ENCODE results near the gene TGIF1.
"Not testable (repeated sequence)": the region's sequence is repeated elsewhere in the genome, so short reads cannot be mapped to it uniquely, and the experiment has no call there.

TGIF1 gene

DNA sequence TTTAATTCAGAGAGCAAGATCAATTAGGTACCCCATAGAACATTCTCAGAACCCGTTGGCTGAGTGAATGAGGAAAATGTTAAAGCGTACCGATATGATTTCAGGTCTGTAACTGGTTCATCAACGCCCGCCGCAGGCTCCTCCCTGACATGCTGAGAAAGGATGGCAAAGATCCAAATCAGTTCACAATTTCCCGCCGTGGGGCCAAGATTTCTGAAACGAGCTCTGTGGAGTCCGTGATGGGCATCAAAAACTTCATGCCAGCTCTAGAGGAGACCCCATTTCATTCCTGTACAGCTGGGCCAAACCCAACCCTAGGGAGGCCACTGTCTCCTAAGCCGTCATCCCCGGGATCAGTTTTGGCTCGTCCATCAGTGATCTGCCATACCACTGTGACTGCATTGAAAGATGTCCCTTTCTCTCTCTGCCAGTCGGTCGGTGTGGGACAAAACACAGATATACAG lies 7.3 kb downstream of the TGIF1 start:
- DNase-seq, result no peak

DNA sequence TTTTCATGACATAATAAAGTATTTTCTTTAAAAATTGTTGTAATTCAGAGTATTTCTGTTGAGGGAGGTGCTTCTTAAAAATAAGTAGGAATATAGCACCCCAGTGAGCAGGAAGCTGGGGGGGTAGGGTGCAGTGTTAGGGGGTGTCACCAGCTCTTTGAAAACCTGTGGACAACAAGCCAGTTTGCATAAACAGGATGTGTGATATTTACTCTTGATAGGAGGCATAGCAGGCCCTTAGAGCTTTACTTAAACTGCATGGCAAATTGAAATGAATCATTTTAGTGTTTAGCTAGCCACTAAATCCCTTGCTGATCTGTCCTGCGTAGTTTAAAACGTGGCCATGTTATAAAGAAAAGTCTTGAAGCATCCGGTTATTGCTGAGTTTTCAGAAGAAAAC lies 8.4 kb downstream of the TGIF1 start:
- no peak for DNase-seq

DNA sequence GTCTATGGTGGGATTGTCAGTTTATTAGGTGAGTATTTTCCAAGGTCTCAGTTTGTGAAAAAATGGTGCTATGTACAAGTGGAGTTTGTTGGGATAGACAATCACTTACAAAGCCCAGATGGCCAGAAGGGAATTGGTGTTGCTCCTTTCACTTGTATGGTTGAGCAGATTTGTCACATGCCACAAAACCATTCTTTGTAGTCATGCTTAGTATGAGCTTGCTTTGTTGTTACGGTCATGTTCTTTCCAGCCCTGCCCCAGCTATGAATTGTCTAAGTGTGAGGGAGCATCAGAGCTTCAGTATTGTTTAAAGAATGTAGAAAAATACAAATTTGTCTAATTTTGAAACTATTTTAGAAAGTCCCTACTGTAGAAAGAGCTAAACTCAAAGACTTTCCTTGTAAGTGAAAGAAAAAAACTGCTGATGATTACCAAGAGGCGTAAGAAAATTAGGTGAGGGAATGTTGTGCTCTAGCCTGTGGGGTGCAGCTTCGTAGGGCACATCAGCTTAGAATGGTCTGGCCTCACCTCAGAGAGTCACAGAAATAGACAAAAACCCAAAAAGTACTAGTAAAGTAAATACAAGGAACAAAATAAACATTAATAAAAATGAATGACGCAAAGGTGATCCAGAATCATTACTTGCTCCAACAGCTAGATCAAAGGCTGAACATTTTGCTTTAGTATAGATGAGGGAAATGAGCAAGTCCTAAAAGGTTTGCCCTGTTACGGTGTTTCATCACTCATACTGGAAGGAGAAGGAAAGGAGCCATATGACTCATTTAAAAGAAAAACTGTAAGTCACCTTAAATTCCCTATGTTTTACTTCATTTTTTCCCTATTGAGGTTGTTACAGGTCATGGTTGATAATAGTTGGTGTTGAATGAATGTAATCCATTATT lies 9.2 kb downstream of the TGIF1 start:
- no peak for DNase-seq

DNA sequence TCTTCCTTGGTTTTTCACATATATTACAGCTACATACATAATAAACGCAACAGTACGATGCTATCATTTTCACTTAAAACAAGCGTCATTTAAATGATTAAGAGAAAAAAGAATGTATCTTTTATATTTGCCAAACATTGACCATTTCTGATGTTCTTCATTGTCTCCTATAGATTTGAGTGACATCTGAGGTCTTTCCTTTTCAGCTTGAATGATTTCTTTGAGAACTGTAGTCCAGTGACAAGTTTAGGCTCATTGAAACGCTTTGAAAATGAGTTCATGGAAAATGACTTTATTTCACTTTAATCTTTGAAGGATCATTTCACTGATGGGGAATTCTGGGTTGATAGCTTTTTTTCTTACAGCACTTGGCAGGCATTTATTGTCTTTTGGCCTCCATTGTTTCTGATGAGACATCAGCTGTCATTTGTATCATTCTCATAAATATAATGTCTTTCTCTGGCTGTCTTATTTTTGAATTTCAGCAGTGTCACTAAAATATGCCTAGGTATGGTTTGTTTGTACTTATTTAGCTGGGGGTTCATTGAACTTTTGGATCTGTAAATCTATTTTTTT lies 10.9 kb downstream of the TGIF1 start:
- no peak for DNase-seq

DNA sequence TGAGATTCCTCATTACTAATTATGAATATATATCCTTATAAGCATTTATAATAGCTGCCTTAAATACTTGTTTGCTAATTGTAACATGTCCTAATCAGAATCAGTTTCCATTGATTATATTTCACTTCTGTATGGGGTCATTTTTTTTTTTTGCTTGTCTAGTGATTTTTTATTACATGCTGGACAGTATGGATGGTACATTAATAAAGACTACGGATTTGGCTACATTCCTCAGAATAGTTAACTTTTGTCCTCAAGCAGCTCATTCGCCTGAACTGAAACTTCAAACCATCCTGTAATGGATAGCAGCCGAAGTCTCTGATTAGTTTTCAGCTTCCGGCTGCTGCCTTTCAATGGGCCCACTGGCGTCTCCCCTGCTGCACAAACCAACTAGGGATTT lies 11.7 kb downstream of the TGIF1 start:
- DNase-seq, result no peak

DNA sequence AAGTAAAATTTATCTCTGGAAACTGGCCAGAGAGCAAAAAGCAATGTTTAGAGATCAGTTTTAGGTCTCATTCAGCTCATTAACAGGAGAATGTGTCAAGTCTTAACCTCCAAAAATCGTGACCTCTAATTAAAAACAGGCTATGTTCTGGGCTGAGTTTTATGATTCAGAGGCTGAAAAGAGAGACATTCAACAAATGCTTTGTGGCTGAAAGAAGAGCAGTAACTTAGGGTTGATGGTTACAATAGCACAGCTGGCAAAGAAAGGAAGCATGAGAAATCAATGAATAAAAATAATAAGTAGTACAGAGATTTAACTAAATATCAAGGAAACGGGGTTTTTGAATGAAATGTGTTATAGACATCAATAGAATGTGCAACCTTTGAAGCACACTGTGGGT lies 13.1 kb downstream of the TGIF1 start:
- no peak for DNase-seq

DNA sequence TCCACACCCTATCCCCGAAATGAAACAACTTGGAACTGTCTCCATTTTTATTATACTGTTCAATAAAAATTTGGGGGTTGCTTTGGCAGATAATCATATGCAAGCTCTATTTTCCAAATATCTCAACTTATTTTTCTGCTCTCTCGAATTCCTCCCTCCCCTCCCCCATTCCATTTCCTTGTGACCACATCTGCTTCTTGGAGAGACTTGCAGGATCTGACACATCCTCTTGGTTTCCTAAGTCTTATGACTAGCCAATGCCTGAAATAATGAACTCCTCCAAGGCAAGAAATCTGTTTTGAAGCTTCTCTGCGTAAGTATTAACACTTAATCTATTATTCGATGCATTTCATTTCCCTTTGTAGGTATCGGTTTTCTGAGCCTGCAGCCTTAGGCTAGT lies 16.1 kb downstream of the TGIF1 start:
- DNase-seq, result no peak

DNA sequence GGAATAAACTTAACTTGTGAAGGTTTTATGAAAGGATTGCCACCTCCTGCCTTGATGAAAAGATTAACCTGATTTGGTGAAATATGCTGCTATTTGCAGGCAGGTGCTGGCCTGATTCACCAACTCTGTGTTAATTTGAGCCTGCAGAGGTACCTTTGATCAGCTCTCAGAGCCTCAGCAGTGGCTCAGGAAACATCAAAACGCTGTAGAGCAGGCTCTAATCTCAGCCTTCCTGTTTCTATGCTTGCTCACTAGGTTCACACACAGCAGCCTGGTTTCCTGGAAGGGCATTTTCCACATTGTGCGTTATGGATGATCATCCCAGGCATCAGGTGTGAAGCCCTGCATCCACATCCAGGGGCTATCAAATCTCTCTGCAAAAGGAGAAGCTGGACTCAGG lies 16.9 kb downstream of the TGIF1 start:
- DNase-seq, result no peak

DNA sequence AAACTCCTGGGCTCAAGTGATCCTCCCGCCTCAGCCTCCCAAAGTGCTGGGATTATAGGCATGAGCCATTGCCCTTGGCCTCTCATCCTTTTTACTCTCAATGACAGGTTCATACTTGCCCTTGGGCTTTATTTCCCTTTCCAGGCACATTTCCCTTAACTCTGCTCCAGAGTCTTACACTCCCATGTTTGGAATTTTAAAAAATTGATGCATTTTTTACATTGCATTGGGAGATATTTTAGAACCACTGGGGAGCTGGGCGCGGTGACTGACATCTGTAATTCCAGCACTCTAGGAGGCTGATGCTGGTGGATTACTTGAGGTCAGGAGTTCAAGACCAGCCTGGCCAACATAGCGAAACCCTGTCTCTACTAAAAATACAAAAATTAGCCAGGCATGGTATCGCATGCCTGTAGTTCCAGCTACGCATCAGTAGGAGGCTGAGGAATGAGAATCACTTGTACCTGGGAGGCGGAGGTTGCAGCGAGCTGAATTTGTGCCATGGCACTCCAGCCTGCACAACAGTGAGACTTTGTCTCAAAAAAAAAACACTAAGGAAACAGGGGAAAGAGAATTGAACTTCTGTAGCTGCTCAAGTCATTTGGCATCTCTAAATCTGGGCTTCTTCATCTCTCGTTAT lies 18.2 kb downstream of the TGIF1 start:
- no peak for DNase-seq

DNA sequence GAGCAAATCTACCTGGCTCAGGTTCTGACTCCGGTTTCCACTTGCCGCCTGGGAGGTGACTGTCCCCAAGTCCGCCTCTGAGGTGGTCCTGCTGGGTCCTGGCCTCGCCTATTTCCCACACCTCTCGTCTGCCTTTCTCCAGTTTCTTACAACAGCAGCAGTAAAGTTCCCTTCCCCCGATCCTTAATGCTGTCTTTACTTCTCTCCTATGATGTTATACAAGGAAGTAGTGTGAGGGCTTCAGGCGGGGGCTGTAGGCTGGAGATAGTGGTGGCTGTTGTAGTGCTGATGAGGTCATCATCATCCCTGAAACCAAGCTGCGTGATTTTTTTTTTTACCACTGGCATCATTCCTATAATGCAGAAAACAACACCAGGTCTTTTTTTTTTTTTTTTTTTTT lies 18.9 kb downstream of the TGIF1 start:
- DNase-seq, result no peak

DNA sequence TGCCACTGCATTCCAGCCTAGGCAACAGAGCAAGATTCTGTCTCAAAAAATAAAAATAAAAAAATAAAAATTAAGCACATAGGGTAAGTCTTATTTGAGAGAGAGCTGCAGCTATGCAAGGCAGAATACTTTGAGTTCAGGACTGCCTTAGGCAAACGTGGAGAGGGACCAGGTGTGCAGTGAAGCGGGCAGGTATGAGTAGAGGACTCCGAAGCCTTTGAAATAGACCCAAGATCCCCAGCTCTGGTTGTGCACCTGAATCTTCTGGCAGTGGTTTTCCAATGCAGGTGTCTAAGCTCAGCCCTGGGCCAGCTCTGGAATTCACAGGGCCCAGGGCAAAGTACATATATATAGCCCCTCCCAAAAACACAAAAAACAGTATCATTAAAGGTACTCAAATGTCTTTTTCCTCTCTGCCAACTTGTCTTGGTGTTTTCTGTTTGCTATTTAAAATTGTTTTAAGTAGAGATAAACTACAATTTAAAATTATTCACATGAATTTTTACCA lies 21.2 kb downstream of the TGIF1 start:
- DNase-seq, result no peak

DNA sequence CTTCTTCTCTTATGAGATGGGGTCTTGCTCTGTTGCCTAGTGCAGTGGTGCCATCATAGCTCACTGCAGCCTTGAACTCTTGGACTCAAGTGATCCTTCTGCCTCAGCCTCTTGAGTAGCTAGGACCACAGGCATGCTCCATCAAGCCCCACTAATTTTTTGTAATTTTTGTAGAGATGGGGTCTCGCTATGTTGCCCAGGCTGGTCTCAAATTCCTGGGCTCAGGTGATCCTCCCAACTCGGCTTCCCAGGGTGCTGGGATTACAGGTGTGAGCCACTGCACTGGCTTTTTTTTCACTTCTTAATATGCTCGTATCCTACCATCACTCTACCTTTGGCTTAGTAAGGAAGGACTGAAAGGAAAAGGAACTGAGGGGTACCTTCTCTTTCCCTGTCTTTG lies 22.1 kb downstream of the TGIF1 start:
- DNase-seq, result not testable (repeated sequence)

DNA sequence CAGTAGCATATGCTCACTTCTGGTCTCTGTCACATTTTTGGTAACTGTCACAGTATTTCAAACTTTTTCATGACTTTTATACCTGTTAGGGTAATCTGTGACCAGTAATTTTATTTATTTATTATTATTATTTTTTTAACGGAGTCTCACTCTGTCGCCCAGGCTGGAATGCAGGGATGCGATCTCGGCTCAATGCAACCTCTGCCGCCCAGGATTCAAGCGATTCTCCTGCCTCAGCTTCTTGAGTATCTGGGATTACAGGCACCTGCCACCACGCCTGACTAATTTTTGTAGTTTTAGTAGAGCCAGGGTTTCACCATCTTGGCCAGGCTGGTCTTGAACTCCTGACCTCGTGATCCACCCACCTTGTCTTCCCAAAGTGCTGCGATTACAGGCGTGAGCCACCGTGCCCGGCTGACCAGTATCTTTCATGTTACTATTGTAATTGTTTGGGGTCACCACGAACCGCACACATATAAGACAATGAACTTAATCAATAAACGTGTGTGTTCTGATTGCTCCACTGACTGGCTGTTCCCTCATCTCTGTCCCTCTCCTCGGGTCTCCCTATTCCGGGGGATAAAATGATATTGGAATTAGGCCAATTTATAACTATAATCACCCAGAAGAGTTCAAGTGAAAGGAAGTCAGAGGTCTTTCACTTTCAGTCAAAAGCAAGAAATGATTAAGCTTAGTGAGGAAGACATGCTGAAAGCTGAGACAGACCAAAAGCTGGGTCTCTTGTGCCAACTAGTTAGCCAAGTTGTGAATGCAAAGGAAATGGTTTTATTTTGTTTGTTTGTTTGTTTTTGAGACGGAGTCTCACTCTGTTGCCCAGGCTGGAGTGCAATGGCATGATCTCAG lies 22.9 kb downstream of the TGIF1 start:
- no peak for DNase-seq

DNA sequence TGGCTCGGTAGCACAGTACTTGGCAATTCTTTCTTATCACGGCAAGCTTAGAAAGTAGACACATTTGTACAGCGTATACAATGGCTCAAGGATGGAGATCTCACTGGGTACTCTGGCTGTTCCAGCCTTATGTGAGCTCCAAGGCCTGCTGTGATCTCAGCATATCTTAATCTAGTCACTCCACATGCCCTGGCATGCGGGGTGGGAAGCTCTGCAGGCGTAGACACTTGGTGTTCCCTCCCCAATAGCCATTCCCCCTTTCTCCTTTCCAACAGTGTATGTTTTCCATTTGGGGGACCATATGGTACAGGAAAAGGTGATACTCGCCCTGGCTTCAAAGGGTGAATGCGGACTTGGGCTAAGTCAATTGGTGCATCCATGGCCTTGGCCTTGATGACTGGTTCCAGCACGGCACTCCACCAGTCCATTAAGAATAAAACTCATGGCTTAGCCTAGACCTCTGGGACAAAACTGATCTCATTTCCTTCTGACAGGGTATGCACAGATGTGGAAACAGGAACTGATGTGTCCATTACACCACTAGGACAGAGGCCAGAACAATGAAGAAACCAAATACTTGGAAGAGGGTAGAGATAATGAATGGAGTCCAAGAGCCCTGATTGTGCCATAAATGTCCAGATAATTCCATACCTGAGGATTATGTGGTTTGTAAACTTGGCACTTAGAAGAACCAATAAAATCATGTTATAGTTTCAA lies 28.4 kb downstream of the TGIF1 start:
- no peak for DNase-seq

DNA sequence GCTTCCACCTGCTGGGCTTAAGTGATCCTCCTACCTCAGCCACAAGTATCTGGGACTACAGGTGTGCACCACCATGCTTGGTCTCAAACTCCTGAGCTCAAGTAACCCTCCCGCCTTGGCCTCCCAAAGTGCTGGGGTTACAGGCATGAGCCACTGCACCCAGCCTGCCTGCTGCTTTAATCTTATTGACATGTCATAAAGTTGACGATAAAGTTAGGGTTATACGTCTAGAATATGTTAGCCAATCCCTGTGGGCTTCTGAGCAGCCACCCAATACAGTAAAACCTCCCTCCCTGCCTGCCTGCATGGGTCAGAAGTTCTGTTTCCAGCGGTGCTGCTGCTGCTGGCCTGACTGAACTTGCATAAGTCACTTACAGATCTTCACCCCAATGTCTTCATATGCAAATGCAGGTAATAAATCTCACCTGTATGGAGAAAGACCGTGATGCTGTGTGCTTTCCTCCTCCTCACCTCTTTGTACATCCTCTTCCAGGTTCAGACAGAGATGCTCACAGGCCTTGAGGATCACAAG lies 30.1 kb downstream of the TGIF1 start:
- no peak for DNase-seq

DNA sequence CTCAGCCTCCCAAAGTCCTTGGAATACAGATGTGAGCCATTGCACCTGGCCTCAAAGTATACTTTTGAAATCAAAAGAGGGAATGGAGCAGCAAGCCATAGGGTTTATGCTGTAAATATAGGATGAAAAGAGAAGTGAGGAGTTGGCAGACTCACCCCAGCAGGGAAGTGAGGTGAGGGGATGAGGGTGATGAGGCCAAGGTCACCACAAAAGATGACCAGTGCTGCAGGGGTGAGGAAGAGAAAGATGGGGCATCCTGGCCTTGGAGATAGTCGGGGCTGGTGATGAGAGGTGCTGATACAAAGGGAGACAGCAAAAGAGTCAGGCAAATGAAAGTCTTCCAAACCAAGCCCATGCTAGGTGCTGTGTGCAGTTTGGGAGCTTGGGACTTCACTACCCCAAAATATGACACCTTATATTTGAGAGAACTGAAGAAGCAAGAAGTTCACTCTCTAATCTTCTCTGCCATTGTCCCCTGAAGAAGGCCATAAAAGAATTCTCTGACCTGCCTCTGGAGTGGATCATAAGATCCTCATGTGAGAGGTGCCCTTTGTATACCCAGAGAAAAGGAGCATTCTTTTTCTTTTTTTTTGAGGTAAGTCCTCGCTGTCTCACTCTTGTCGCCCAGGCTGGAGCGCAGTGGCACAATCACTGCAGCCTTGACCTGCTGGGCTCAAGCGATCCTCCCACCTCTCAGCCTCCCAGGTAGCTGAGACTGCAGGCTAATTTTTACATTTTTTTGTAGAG lies 31.0 kb downstream of the TGIF1 start:
- no peak for DNase-seq

DNA sequence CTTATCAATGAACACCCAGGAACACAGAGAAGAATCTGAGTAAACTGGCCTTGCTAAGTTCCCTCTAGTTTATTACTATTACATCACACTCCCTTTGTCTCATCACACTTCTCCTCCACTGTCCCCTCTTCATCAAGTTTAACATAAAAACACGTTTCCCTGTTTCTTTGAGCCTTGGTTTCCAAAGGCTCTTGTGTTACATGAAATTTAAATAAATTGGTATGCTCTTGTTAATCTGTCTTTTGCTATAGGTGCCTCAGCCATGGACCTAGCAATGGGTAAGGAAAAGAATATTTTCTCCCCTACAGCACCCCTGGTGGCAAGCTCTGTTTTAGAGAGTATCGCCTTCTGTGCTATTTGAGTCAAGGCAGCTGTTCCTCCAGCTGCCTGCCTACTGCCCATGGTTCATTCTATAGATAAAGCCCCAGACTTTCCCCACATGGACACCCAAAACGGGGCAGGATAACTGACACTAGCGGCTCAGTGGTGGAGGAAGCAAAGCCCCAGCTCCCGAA lies 31.8 kb downstream of the TGIF1 start:
- no peak for DNase-seq

DNA sequence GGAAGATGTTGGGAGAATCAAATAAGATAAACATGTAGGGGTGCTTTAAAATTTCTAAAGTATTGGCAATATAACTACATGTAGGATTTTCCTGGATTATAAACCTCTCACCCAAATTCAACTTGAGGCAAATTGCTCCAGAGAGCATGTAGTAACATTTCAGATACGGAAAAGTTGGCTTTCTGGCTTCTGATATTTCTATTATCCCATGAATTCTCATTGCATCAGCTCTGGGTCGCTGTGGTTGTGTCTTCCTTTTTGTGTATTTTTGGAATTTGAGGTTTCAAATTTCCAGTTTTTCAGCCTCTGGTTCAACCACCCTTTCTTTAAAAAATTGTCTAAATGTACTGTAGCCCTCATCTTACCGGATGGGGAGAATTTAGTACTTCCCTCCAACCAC lies 32.3 kb downstream of the TGIF1 start:
- no peak for DNase-seq

DNA sequence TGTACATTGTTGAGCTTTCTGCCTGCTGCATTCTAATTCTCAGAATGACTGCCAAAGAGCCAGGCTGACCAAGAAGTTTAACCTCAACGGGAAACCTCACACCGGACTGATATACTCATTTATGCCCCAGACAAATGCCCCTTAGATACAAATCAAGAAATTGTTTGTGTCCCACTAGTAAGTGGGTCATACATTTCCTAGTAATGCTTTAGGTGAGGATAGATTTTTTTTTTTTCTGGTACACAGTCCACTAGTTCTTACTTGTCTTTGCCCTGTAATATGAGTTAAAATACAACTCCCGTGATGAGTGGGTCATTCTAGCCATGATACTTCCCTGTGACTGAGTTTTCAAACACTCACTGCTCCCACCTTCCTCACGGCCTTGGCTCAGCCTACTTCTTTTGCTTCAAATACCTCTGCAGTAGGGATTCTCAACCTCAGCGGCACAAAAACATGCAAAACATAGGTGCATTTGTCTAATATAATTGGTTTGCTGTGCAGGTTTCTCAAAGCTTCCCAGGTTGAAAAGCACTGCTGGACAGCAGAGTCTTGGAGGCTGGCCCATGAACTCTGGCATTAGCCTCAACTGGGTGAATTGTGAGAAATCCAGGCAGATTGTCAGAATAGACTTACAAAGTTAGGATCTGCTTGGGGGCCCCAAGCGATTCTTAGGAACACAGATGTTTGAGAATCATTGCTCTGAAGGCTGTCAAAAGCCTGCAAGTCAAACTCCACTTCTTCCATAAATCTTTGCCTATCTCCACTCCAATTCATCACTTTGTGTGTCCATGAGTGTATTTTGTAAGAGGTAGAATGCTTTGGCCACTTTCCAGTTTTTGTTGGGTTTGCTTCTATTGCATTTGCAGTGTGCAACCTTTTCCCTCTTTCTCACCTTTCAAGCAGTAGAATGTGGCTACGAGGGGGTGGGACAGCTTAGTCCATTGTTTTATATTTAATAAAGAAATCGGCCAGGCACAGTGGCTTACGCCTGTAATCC lies 35.5 kb downstream of the TGIF1 start:
- DNase-seq, result no peak

DNA sequence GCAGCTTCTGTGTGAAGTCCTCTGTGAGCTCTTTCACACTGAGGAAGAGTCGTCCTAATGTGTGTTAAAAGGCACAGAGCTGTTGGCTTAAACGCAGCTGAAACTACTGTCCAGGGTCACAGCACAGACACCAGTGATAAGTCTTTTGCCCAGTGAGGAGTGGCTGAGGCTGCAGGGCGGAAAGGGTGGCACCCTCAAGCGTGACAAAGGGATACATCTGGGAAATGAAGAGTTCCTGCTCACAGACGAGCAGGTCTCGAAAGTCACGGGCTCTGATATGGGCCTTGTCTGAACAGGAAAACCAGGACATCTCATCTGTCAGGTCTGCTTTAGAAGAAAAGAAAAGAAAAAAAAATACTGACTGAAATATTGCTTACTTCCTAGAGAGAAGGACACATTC lies 36.5 kb downstream of the TGIF1 start:
- DNase-seq, result no peak
